Stimulated activated CD8-positive, alpha-beta memory T cell treated with anti-CD3 and anti-CD28 coated beads, Interleukin-4, amount 100 ng/mL, for 24 hours (primary cell): Measurements from ENCODE around the gene ABHD3.
A peak's percentile ranks its signal among the peaks of the same experiment; 100 is the strongest.
"Not testable (repeated sequence)": the region's sequence is repeated elsewhere in the genome, so short reads cannot be mapped to it uniquely, and the experiment has no call there.

ENCODE experiments used
- DNase-seq: peaks from one replicate; pipeline ENCODE4 v3.0.0-alpha.2; 2020; ENCODE audit warnings: low read depth

Gene ABHD3

GRCh38 chr18:21650311-21650710 is 54.3 kb downstream of the ABHD3 start:
- DNase-seq, result no peak

GRCh38 chr18:21640375-21640774 is 64.2 kb downstream of the ABHD3 start:
- not testable (repeated sequence) for DNase-seq

- no peak for DNase-seq
Measured at GRCh38 chr18:21638822-21639221, 65.8 kb downstream of the ABHD3 start.

- no peak for DNase-seq
Measured at GRCh38 chr18:21636769-21637168, 67.8 kb downstream of the ABHD3 start.

- DNase-seq, result no peak
Measured at GRCh38 chr18:21634588-21635199, 69.9 kb downstream of the ABHD3 start.

- no peak for DNase-seq
Measured at GRCh38 chr18:21632393-21632792, 72.2 kb downstream of the ABHD3 start.

- no peak for DNase-seq
Measured at GRCh38 chr18:21629089-21629832, 75.3 kb downstream of the ABHD3 start.

- DNase-seq, result not testable (repeated sequence)
Measured at GRCh38 chr18:21621640-21622039, 82.9 kb downstream of the ABHD3 start.

- peak; percentile 86 for DNase-seq
Measured at GRCh38 chr18:21612125-21613039, 92.2 kb downstream of the ABHD3 start, which contains the start of gene SNRPD1. TSS of gene SNRPD1 (plus strand) at chr18:21612314. CDS start at chr18:21612430, 116 bp downstream.

GRCh38 chr18:21611401-21612124 is 93.0 kb downstream of the ABHD3 start:
- DNase-seq, result not testable (repeated sequence)

- no peak for DNase-seq
Measured at GRCh38 chr18:21605213-21605612, 99.4 kb downstream of the ABHD3 start.

GRCh38 chr18:21604671-21605070 is 99.9 kb downstream of the ABHD3 start:
- no peak for DNase-seq

- DNase-seq, result no peak
Measured at GRCh38 chr18:21602299-21602587, 102.3 kb downstream of the ABHD3 start.
